ENCODE measurements around the gene SEMA3A.

The SEMA3A gene

GRCh38 chr7:84110400-84110799 is 84.2 kb downstream of the SEMA3A start:
- H3K4me3 ChIP-seq (ENCODE audit: low read depth, low read length): no peak overlapping the region
- DNase-seq (ENCODE audit: low read depth, low spot score): no peak
- in situ Hi-C loops (cut with HindIII; ENCODE audit: low sequenced_read_pairs): no loop called here
- no peak for TF ChIP-seq CTCF (IDR thresholded peaks at IDR 0.05; ENCODE audit: low read depth, low read length)

- no peak for TF ChIP-seq CTCF (IDR thresholded peaks at IDR 0.05; ENCODE audit: low read depth, low read length)
Observed at GRCh38 chr7:84108787-84109186, 85.8 kb downstream of the SEMA3A start.

GRCh38 chr7:84108119-84108518 is 86.5 kb downstream of the SEMA3A start:
- in situ Hi-C loops (cut with HindIII; ENCODE audit: low sequenced_read_pairs): no loop called here
- no peak for TF ChIP-seq CTCF (IDR thresholded peaks at IDR 0.05; ENCODE audit: low read depth, low read length)
- H3K4me3 ChIP-seq (ENCODE audit: low read depth, low read length): no peak overlapping the region
- no peak for DNase-seq (ENCODE audit: low read depth, low spot score)

More at GRCh38 chr7:84108787-84109186, 85.8 kb downstream of the SEMA3A start:
- in situ Hi-C loops (cut with HindIII; ENCODE audit: low sequenced_read_pairs): no loop called here
- no peak overlapping the region for H3K4me3 ChIP-seq (ENCODE audit: low read depth, low read length)
- DNase-seq (ENCODE audit: low read depth, low spot score): no peak

- TF ChIP-seq CTCF (IDR thresholded peaks at IDR 0.05; ENCODE audit: low read depth, low read length): no peak
- no peak overlapping the region for H3K4me3 ChIP-seq (ENCODE audit: low read depth, low read length)
Observed at GRCh38 chr7:84107259-84107658, 87.3 kb downstream of the SEMA3A start.

GRCh38 chr7:84106291-84106690 is 88.3 kb downstream of the SEMA3A start:
- no peak overlapping the region for H3K4me3 ChIP-seq (ENCODE audit: low read depth, low read length)
- in situ Hi-C loops (cut with HindIII; ENCODE audit: low sequenced_read_pairs): no loop called here
- TF ChIP-seq CTCF (IDR thresholded peaks at IDR 0.05; ENCODE audit: low read depth, low read length): no peak
- DNase-seq (ENCODE audit: low read depth, low spot score): no peak

More at GRCh38 chr7:84107259-84107658, 87.3 kb downstream of the SEMA3A start:
- DNase-seq (ENCODE audit: low read depth, low spot score): no peak
- in situ Hi-C loops (cut with HindIII; ENCODE audit: low sequenced_read_pairs): no loop called here

GRCh38 chr7:84105586-84105985 is 89.0 kb downstream of the SEMA3A start:
- DNase-seq (ENCODE audit: low read depth, low spot score): no peak
- in situ Hi-C loops (cut with HindIII; ENCODE audit: low sequenced_read_pairs): no loop called here
- no peak for TF ChIP-seq CTCF (IDR thresholded peaks at IDR 0.05; ENCODE audit: low read depth, low read length)
- H3K4me3 ChIP-seq (ENCODE audit: low read depth, low read length): no peak overlapping the region

GRCh38 chr7:84104826-84105225 is 89.8 kb downstream of the SEMA3A start:
- no peak for TF ChIP-seq CTCF (IDR thresholded peaks at IDR 0.05; ENCODE audit: low read depth, low read length)
- in situ Hi-C loops (cut with HindIII; ENCODE audit: low sequenced_read_pairs): no loop called here
- DNase-seq (ENCODE audit: low read depth, low spot score): no peak
- H3K4me3 ChIP-seq (ENCODE audit: low read depth, low read length): no peak overlapping the region

Measured in astrocyte of the spinal cord (primary cell).